CD4-positive, alpha-beta memory T cell (primary cell): Measurements from ENCODE around the gene FN3KRP. TPM values are rescaled to one million over a fixed set of nuclear protein-coding genes. Genes with fewer than 3 reads are reported as not detected.

Experiments used
- CTCF ChIA-PET: fragments of 350-600 bp; sonication (Branson Sonifier 250); formaldehyde crosslinking; loops from one replicate; lab custom pipeline; 2021; ENCODE audit warnings: inconsistent platforms; ENCODE audit not compliant: partially characterized antibody; lab: Charles Lee
- POLR2A ChIA-PET: fragments of 350-600 bp; sonication (Branson Sonifier 250); formaldehyde crosslinking; loops from one replicate; lab custom pipeline; 2021; ENCODE audit not compliant: partially characterized antibody; lab: Charles Lee
- DNase-seq, 5 donors: peaks; one replicate each; pipeline versions ENCODE4 v3.0.0 to v3.0.0-alpha.2; 2020 to 2022; ENCODE audit warnings: mixed read lengths in 1 of 5
- H3K27ac ChIP-seq: one replicate; pipeline ENCODE4 v1.7.0; 2013; ENCODE audit warnings: low read depth, low read length
- H3K27me3 ChIP-seq: 2 replicates; pipeline ENCODE4 v1.7.0; 2013; ENCODE audit warnings: mild to moderate bottlenecking, low read length, moderate library complexity; ENCODE audit not compliant: insufficient read depth
- H3K36me3 ChIP-seq: 2 replicates; pipeline ENCODE4 v1.7.0; 2013; ENCODE audit warnings: mild to moderate bottlenecking, low read length, moderate library complexity; ENCODE audit not compliant: insufficient read depth
- H3K4me1 ChIP-seq: 2 replicates; pipeline ENCODE4 v1.7.0; 2013; ENCODE audit warnings: mild to moderate bottlenecking, low read length, moderate library complexity; ENCODE audit not compliant: insufficient read depth
- H3K4me3 ChIP-seq, 2 donors: one replicate each; pipeline ENCODE4 v1.7.0; 2013; ENCODE audit warnings: low read length in 2 of 2, mild to moderate bottlenecking in 1 of 2
- H3K9me3 ChIP-seq, 2 donors: one replicate each; pipeline ENCODE4 v1.7.0; 2013; ENCODE audit warnings: low read length in 2 of 2, control low read depth in 1 of 2; ENCODE audit not compliant: control insufficient read depth in 1 of 2
- H3K27ac Mint-ChIP-seq, 7 donors: one replicate each; pipeline ENCODE4 v1.8.0; 2020 to 2021; ENCODE audit warnings: mixed read lengths in 7 of 7, mild to moderate bottlenecking in 6 of 7, inconsistent platforms in 3 of 7, moderate library complexity in 3 of 7
- H3K27me3 Mint-ChIP-seq, 2 donors: one replicate each; pipeline ENCODE4 v1.8.0; 2020 to 2021; ENCODE audit warnings: mixed read lengths in 2 of 2
- H3K36me3 Mint-ChIP-seq, 2 donors: one replicate each; pipeline ENCODE4 v1.8.0; 2020 to 2021; ENCODE audit warnings: mixed read lengths in 2 of 2, inconsistent platforms in 1 of 2, mild to moderate bottlenecking in 1 of 2
- H3K4me1 Mint-ChIP-seq, 4 donors: one replicate each; pipeline ENCODE4 v1.8.0; 2020 to 2021; ENCODE audit warnings: mixed read lengths in 4 of 4, mild to moderate bottlenecking in 1 of 4
- H3K4me3 Mint-ChIP-seq, 8 donors: one replicate each; pipeline ENCODE4 v1.8.0; 2020 to 2021; ENCODE audit warnings: mixed read lengths in 8 of 8, mild to moderate bottlenecking in 7 of 8, moderate library complexity in 6 of 8, inconsistent platforms in 3 of 8
- H3K9me3 Mint-ChIP-seq, 8 donors: one replicate each; pipeline ENCODE4 v1.8.0; 2020 to 2021; ENCODE audit warnings: mixed read lengths in 8 of 8, mild to moderate bottlenecking in 5 of 8, inconsistent platforms in 3 of 8, moderate library complexity in 1 of 8
- intact Hi-C: fragments of 100-400 bp; cut with micrococcal nuclease; formaldehyde crosslinking; loops from one replicate; pipeline ENCODE4 v1.15.1; 2023
- polyA plus RNA-seq, 2 donors: library from polyadenylated mRNA; unstranded; fragments of 300-500 nt; fragmentation: Illumina TruSeq; gene quantifications; one replicate each; pipeline ENCODE4 v1.2.3, GENCODE V29; 2021
- total RNA-seq, 2 experiments: library from RNA; stranded (reverse); gene quantifications; one replicate each; pipeline ENCODE4 v1.2.3, GENCODE V29; 2021

The FN3KRP gene
- total and polyA plus RNA-seq, 4 experiments from 2014 or later, result 24.6 to 65.2 (median 37.1) TPM

- Mint-ChIP-seq H3K27me3 (no peaks in the 10 kb centered on the region), H3K36me3 (peaks cover 2 to 11% of the 10 kb centered on the region in 2 donors), H3K27ac (no peak overlapping the region), H3K4me3 (peak overlapping the region; percentile 46 to 75 (median 56)), H3K4me1 (peaks cover 4 to 15% (median 10%) of the 10 kb centered on the region in 4 donors), H3K9me3 (peaks cover 0 to 18% (median 10%) of the 10 kb centered on the region in 8 donors)
- ChIA-PET POLR2A (interaction anchor here (1.2 to 1.6 kb wide), 2 partner anchors 19 to 47 kb away, joined by 3 to 4 read pairs; partner anchors contain the start of gene FN3KRP), CTCF (no interaction called here)
- Histone ChIP-seq H3K36me3 (no peaks in the 10 kb centered on the region), H3K27me3 (no peaks in the 10 kb centered on the region), H3K9me3 (peaks cover 0 to 6% of the 10 kb centered on the region in 2 donors), H3K4me3 (peak overlapping the region in 1 of 2 donors; percentile 32), H3K4me1 (peaks cover 13% of the 10 kb centered on the region), H3K27ac (peak overlapping the region; percentile 6)
- peak in 2 of 5 donors; percentile 14 to 15 for DNase-seq
- intact Hi-C loops, result no loop called here
These were observed 19.3 kb upstream of the FN3KRP start for GRCh38 chr17:82696916-82697807.

GRCh38 chr17:82697808-82698064, 18.8 kb upstream of the FN3KRP start:
- Mint-ChIP-seq H3K9me3 (peaks cover 0 to 18% (median 10%) of the 10 kb centered on the region in 8 donors), H3K36me3 (peaks cover 2 to 11% of the 10 kb centered on the region in 2 donors), H3K4me3 (peak overlapping the region in 4 of 8 donors; percentile 20 to 75 (median 60)), H3K27ac (no peak overlapping the region), H3K27me3 (no peaks in the 10 kb centered on the region), H3K4me1 (peaks cover 4 to 15% (median 10%) of the 10 kb centered on the region in 4 donors)
- H3K9me3 ChIP-seq, result peaks cover 0 to 6% of the 10 kb centered on the region in 2 donors
- H3K27ac ChIP-seq, result peak overlapping the region; percentile 6
- H3K4me3 ChIP-seq, result peak overlapping the region in 1 of 2 donors; percentile 32
- ChIA-PET CTCF (no interaction called here), POLR2A (interaction anchor here (1.2 to 1.6 kb wide), 2 partner anchors 19 to 48 kb away, joined by 3 to 4 read pairs; partner anchors contain the start of gene FN3KRP)
- H3K27me3 ChIP-seq, result no peaks in the 10 kb centered on the region
- peaks cover 13% of the 10 kb centered on the region for H3K4me1 ChIP-seq
- intact Hi-C loops, result loop anchor here (1.0 to 2.0 kb wide), 3 partner anchors 19 to 54 kb away; partner anchors contain the start of genes FN3KRP and WDR45B
- DNase-seq, result peak in 1 of 5 donors; percentile 4
- H3K36me3 ChIP-seq, result no peaks in the 10 kb centered on the region

GRCh38 chr17:82698065-82698973, 18.2 kb upstream of the FN3KRP start, which contains the start of gene RAB40B:
TSS of gene RAB40B (minus strand) at chr17:82698698. CDS start at chr17:82698596, 102 bp downstream.
- Mint-ChIP-seq H3K27me3 (no peaks in the 10 kb centered on the region), H3K4me1 (peaks cover 4 to 15% (median 10%) of the 10 kb centered on the region in 4 donors), H3K9me3 (peaks cover 0 to 16% (median 10%) of the 10 kb centered on the region in 8 donors), H3K36me3 (peaks cover 2 to 9% of the 10 kb centered on the region in 2 donors), H3K27ac (peak within 1 kb of the TSS; percentile 20 to 95 (median 77)), H3K4me3 (peak within 1 kb of the TSS; percentile 84 to 96 (median 90))
- Histone ChIP-seq H3K27me3 (no peaks in the 10 kb centered on the region), H3K36me3 (no peaks in the 10 kb centered on the region), H3K27ac (peak within 1 kb of the TSS; percentile 6), H3K9me3 (peaks cover 0 to 6% of the 10 kb centered on the region in 2 donors), H3K4me3 (peak within 1 kb of the TSS; percentile 12 to 57), H3K4me1 (peaks cover 13% of the 10 kb centered on the region)
- CTCF ChIA-PET, result no interaction called here
- intact Hi-C loops, result loop anchor here (1.0 to 2.0 kb wide), 3 partner anchors 18 to 53 kb away; partner anchors contain the start of genes FN3KRP and WDR45B
- DNase-seq, result peak; percentile 99
- POLR2A ChIA-PET, result interaction anchor here (0.6 to 1.6 kb wide), 3 partner anchors 18 to 48 kb away, joined by 3 to 5 read pairs (median 4); partner anchors contain the start of gene FN3KRP

GRCh38 chr17:82698974-82699442, 17.5 kb upstream of the FN3KRP start:
- Histone ChIP-seq H3K36me3 (no peaks in the 10 kb centered on the region), H3K27ac (no peak overlapping the region), H3K27me3 (no peaks in the 10 kb centered on the region), H3K9me3 (peaks cover 0 to 6% of the 10 kb centered on the region in 2 donors), H3K4me3 (peak overlapping the region; percentile 12 to 57), H3K4me1 (peaks cover 13% of the 10 kb centered on the region)
- peaks cover 4 to 15% (median 10%) of the 10 kb centered on the region in 4 donors for H3K4me1 Mint-ChIP-seq
- intact Hi-C loops, result loop anchor here (1.0 to 2.0 kb wide), 3 partner anchors 17 to 52 kb away; partner anchors contain the start of genes FN3KRP and WDR45B
- peak overlapping the region in 6 of 7 donors; percentile 35 to 95 (median 76) for H3K27ac Mint-ChIP-seq
- peaks cover 0 to 14% (median 9%) of the 10 kb centered on the region in 8 donors for H3K9me3 Mint-ChIP-seq
- CTCF ChIA-PET, result no interaction called here
- peaks cover 2 to 6% of the 10 kb centered on the region in 2 donors for H3K36me3 Mint-ChIP-seq
- POLR2A ChIA-PET, result interaction anchor here (0.6 to 1.2 kb wide), 3 partner anchors 17 to 29 kb away, joined by 3 to 5 read pairs (median 4); partner anchors contain the start of gene FN3KRP
- no peaks in the 10 kb centered on the region for H3K27me3 Mint-ChIP-seq
- H3K4me3 Mint-ChIP-seq, result peak overlapping the region; percentile 84 to 92 (median 89)
- DNase-seq, result no peak

GRCh38 chr17:82699551-82699950, 17.0 kb upstream of the FN3KRP start:
- H3K4me3 ChIP-seq, result peak overlapping the region in 1 of 2 donors; percentile 57

GRCh38 chr17:82702231-82702927, 14.1 kb upstream of the FN3KRP start:
- Histone ChIP-seq H3K27me3 (no peaks in the 10 kb centered on the region), H3K9me3 (no peaks in the 10 kb centered on the region), H3K27ac (no peak overlapping the region), H3K4me3 (no peak overlapping the region), H3K4me1 (peaks cover 8% of the 10 kb centered on the region), H3K36me3 (no peaks in the 10 kb centered on the region)
- intact Hi-C loops, result no loop called here
- Mint-ChIP-seq H3K36me3 (peaks cover 0 to 2% of the 10 kb centered on the region in 2 donors), H3K9me3 (no peaks in the 10 kb centered on the region), H3K27me3 (no peaks in the 10 kb centered on the region), H3K4me1 (peaks cover 4 to 8% (median 6%) of the 10 kb centered on the region in 4 donors), H3K4me3 (no peak overlapping the region), H3K27ac (no peak overlapping the region)
- no peak for DNase-seq
- ChIA-PET POLR2A (no interaction called here), CTCF (interaction anchor here (1.0 kb wide), 1 partner anchor 17 kb away, joined by 3 read pairs; no protein-coding TSS in a partner anchor)

More at GRCh38 chr17:82699551-82699950, 17.0 kb upstream of the FN3KRP start:
- H3K4me1 Mint-ChIP-seq, result peaks cover 4 to 15% (median 10%) of the 10 kb centered on the region in 4 donors
- peaks cover 0 to 9% (median 4%) of the 10 kb centered on the region in 8 donors for H3K9me3 Mint-ChIP-seq
- Histone ChIP-seq H3K36me3 (no peaks in the 10 kb centered on the region), H3K27ac (no peak overlapping the region), H3K4me1 (peaks cover 13% of the 10 kb centered on the region), H3K27me3 (no peaks in the 10 kb centered on the region), H3K9me3 (peaks cover 0 to 4% of the 10 kb centered on the region in 2 donors)
- no peaks in the 10 kb centered on the region for H3K27me3 Mint-ChIP-seq
- H3K27ac Mint-ChIP-seq, result peak overlapping the region in 4 of 7 donors; percentile 35 to 95 (median 64)
- intact Hi-C loops, result loop anchor here (2.0 kb wide), 1 partner anchor 51 kb away; the partner anchor contains the start of gene WDR45B
- H3K36me3 Mint-ChIP-seq, result peaks cover 2 to 4% of the 10 kb centered on the region in 2 donors
- peak overlapping the region; percentile 84 to 92 (median 89) for H3K4me3 Mint-ChIP-seq
- ChIA-PET CTCF (no interaction called here), POLR2A (interaction anchor here (1.2 kb wide), 1 partner anchor 17 kb away, joined by 4 read pairs; the partner anchor contains the start of gene FN3KRP)
- no peak for DNase-seq
